Peyer's patch (tissue), 4 donors: ENCODE measurements around the gene CABP5. TPM values are rescaled to one million over a fixed set of nuclear protein-coding genes. Genes with fewer than 3 reads are reported as not detected.

ENCODE experiments used
- DNase-seq, 3 donors: peaks; one replicate each; pipeline ENCODE4 v3.0.0-alpha.2; 2017 to 2019
- H3K27ac ChIP-seq, 4 donors: fragments of 200-600 bp; sonication (generic); one replicate each; pipeline ENCODE4 v1.5.1; 2016 to 2019
- H3K27me3 ChIP-seq, 2 donors: fragments of 200-600 bp; sonication (generic); one replicate each; pipeline ENCODE4 v1.5.1; 2019
- H3K36me3 ChIP-seq, 3 donors: fragments of 200-600 bp; sonication (generic); one replicate each; pipeline ENCODE4 v1.5.1; 2016 to 2019
- H3K4me1 ChIP-seq, 4 donors: fragments of 200-600 bp; sonication (generic); one replicate each; pipeline ENCODE4 v1.5.1; 2016 to 2019
- H3K4me3 ChIP-seq, 4 donors: fragments of 200-600 bp; sonication (generic); 1 replicate in 3 of 4; 2 replicates in 1 of 4; pipeline ENCODE4 v1.5.1; 2016 to 2019; ENCODE audit warnings: mild to moderate bottlenecking in 1 of 4
- H3K9me3 ChIP-seq, 4 donors: fragments of 200-600 bp; sonication (generic); one replicate each; pipeline ENCODE4 v1.5.1; 2016 to 2019; ENCODE audit warnings: mild to moderate bottlenecking in 1 of 4
- POLR2A ChIP-seq, 2 donors: fragments of 450-650 bp; IDR thresholded peaks; one replicate each; pipeline ENCODE4 v1.5.1; 2017; ENCODE audit warnings: antibody characterized with exemption in 2 of 2, mild to moderate bottlenecking in 2 of 2, moderate library complexity in 2 of 2
- total RNA-seq, 4 donors: library from RNA; depleted of rRNA; stranded (reverse); fragments of >200 nt; gene quantifications; one replicate each; pipeline ENCODE4 v1.1.0, GENCODE V29; 2016
- TF ChIP-seq, protein P1 (sequence below), 6 experiments: fragments of 450-650 bp in 4 of 6; fragments of 200-600 bp in 2 of 6; sonication (generic) in 1 of 6; IDR thresholded peaks; one replicate each; pipeline ENCODE4 v1.5.1; 2017 to 2019; ENCODE audit warnings: antibody characterized with exemption in 6 of 6, mild to moderate bottlenecking in 3 of 6, moderate library complexity in 1 of 6

CABP5 gene
- total RNA-seq, 4 donors from 2014 or later: not detected

- DNase-seq: no peak
- no peak overlapping the region for H3K27ac ChIP-seq
- H3K36me3 ChIP-seq: no peaks in the 10 kb centered on the region
These were observed 7.6 kb upstream of the CABP5 start for GRCh38 chr19:48051335-48052033.

DNA sequence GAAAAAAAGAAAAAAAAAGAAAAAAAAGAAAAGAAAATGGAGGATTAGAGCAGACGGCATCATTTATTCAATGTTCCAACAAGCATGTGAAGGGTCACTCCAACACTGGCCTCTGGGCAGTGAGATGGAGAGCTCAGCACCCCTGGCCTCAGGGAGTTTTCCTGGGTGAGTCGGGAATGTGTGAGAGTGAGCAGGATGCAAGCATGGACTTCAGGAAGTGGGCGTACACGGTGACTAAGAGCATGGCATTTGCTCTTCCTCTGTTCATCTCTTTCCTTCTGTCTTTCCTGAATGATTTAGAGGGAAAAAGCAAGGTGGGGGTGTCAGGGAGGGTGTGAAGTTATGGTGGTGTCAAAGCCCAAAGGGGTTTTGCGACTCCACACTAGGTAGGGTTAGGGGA, 682 bp upstream of the CABP5 start:
- H3K4me3 ChIP-seq: no peak overlapping the region
- H3K4me1 ChIP-seq: no peaks in the 10 kb centered on the region
- no peaks in the 10 kb centered on the region for H3K36me3 ChIP-seq
- no peak for TF ChIP-seq POLR2A (IDR thresholded peaks at IDR 0.05)
- TF ChIP-seq, protein P1, sequence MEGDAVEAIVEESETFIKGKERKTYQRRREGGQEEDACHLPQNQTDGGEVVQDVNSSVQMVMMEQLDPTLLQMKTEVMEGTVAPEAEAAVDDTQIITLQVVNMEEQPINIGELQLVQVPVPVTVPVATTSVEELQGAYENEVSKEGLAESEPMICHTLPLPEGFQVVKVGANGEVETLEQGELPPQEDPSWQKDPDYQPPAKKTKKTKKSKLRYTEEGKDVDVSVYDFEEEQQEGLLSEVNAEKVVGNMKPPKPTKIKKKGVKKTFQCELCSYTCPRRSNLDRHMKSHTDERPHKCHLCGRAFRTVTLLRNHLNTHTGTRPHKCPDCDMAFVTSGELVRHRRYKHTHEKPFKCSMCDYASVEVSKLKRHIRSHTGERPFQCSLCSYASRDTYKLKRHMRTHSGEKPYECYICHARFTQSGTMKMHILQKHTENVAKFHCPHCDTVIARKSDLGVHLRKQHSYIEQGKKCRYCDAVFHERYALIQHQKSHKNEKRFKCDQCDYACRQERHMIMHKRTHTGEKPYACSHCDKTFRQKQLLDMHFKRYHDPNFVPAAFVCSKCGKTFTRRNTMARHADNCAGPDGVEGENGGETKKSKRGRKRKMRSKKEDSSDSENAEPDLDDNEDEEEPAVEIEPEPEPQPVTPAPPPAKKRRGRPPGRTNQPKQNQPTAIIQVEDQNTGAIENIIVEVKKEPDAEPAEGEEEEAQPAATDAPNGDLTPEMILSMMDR (IDR thresholded peaks at IDR 0.05): no peak
- H3K27ac ChIP-seq: no peak overlapping the region
- no peaks in the 10 kb centered on the region for H3K27me3 ChIP-seq
- H3K9me3 ChIP-seq: no peaks in the 10 kb centered on the region
- DNase-seq: no peak

More at GRCh38 chr19:48051335-48052033, 7.6 kb upstream of the CABP5 start:
- Histone ChIP-seq H3K27me3 (no peaks in the 10 kb centered on the region), H3K4me1 (no peaks in the 10 kb centered on the region), H3K4me3 (no peak overlapping the region), H3K9me3 (no peaks in the 10 kb centered on the region)
- TF ChIP-seq, protein P1 (IDR thresholded peaks at IDR 0.05): no peak
- no peak for TF ChIP-seq POLR2A (IDR thresholded peaks at IDR 0.05)

GRCh38 chr19:48041877-48042580, 1.9 kb downstream of the CABP5 start:
- Histone ChIP-seq H3K27ac (no peak overlapping the region), H3K4me3 (no peak overlapping the region), H3K36me3 (no peaks in the 10 kb centered on the region), H3K4me1 (no peaks in the 10 kb centered on the region), H3K9me3 (peaks cover 0 to under 1% (median 0%) of the 10 kb centered on the region in 4 donors), H3K27me3 (no peaks in the 10 kb centered on the region)
- no peak for DNase-seq
- TF ChIP-seq, protein P1 (IDR thresholded peaks at IDR 0.05): no peak
- TF ChIP-seq POLR2A (IDR thresholded peaks at IDR 0.05): no peak

DNA sequence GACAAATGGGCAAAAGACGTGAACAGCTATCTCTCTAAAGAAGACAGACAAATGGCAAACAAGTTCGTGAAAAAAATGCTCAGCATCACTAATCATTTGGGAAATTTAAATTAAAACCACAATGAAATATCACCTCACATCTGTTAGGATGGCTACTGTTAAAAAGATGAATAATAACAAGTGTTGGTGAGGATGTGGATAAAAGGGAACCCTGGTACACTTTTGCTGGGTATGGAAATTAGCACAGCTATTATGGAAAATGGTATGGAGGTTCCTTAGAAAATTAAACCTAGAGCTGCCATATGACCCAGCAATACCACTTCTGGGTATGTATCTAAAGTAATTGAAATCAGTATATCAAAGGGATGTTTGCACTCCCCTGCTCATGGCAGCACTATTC, 7.1 kb downstream of the CABP5 start:
- no peaks in the 10 kb centered on the region for H3K36me3 ChIP-seq
- TF ChIP-seq, protein P1 (IDR thresholded peaks at IDR 0.05): no peak
- no peak for TF ChIP-seq POLR2A (IDR thresholded peaks at IDR 0.05)
- no peaks in the 10 kb centered on the region for H3K4me1 ChIP-seq
- DNase-seq: no peak
- H3K9me3 ChIP-seq: peaks cover 0 to 4% (median 0%) of the 10 kb centered on the region in 4 donors
- no peak overlapping the region for H3K4me3 ChIP-seq
- H3K27ac ChIP-seq: no peak overlapping the region
- no peaks in the 10 kb centered on the region for H3K27me3 ChIP-seq

GRCh38 chr19:48033604-48034003, 10.3 kb downstream of the CABP5 start:
- Histone ChIP-seq H3K4me3 (no peak overlapping the region), H3K4me1 (no peaks in the 10 kb centered on the region), H3K9me3 (peaks cover 0 to 4% (median 0%) of the 10 kb centered on the region in 4 donors), H3K27ac (no peak overlapping the region), H3K27me3 (no peaks in the 10 kb centered on the region), H3K36me3 (no peaks in the 10 kb centered on the region)
- no peak for TF ChIP-seq POLR2A (IDR thresholded peaks at IDR 0.05)
- TF ChIP-seq, protein P1 (IDR thresholded peaks at IDR 0.05): no peak
- DNase-seq: no peak
